ENCODE data around the gene VARS2.
"Not testable (repeated sequence)": the region's sequence is repeated elsewhere in the genome, so short reads cannot be mapped to it uniquely, and the experiment has no call there.

VARS2 gene
- total RNA-seq, result 2.0 to 3.7 (median 2.2) reads per million in 4 experiments

- peak; percentile 82 for DNase-seq
These were observed at the start of gene VARS2 for GRCh38 chr6:30914076-30914853. VARS2 (plus strand) TSS chr6:30914238; CDS start chr6:30914837, 599 bp downstream.

GRCh38 chr6:30864325-30864724 is 49.7 kb upstream of the VARS2 start:
- no peak for DNase-seq

GRCh38 chr6:30869241-30869749 is 44.7 kb upstream of the VARS2 start:
- not testable (repeated sequence) for DNase-seq

- DNase-seq, result no peak
These were observed 43.5 kb upstream of the VARS2 start for GRCh38 chr6:30870546-30870945.

GRCh38 chr6:30871592-30872183 is 42.4 kb upstream of the VARS2 start:
- DNase-seq, result no peak

GRCh38 chr6:30873137-30873640 is 40.8 kb upstream of the VARS2 start:
- no peak for DNase-seq

- not testable (repeated sequence) for DNase-seq
These were observed 40.2 kb upstream of the VARS2 start for GRCh38 chr6:30873795-30874194.

- no peak for DNase-seq
These were observed 38.6 kb upstream of the VARS2 start for GRCh38 chr6:30875244-30876038.

GRCh38 chr6:30876039-30876730 is 37.9 kb upstream of the VARS2 start:
- no peak for DNase-seq

- peak; percentile 61 for DNase-seq
These were observed 36.4 kb upstream of the VARS2 start for GRCh38 chr6:30877419-30878262.

- no peak for DNase-seq
These were observed 34.2 kb upstream of the VARS2 start for GRCh38 chr6:30879684-30880427.

GRCh38 chr6:30880698-30881252 is 33.3 kb upstream of the VARS2 start:
- no peak for DNase-seq

- no peak for DNase-seq
These were observed 32.4 kb upstream of the VARS2 start for GRCh38 chr6:30881392-30882203.

- no peak for DNase-seq
These were observed 31.8 kb upstream of the VARS2 start for GRCh38 chr6:30882204-30882758.

- DNase-seq, result peak; percentile 12
These were observed 31.0 kb upstream of the VARS2 start for GRCh38 chr6:30882759-30883684.

- peak; percentile 30 for DNase-seq
These were observed 30.1 kb upstream of the VARS2 start, which contains the start of gene DDR1 for GRCh38 chr6:30883685-30884520. DDR1 (plus strand) TSS chr6:30884519; CDS start chr6:30888730, 4,211 bp downstream.
